DOHH2 (cell line): ENCODE measurements around the gene SLC25A30.
"Not testable (repeated sequence)": the region's sequence is repeated elsewhere in the genome, so short reads cannot be mapped to it uniquely, and the experiment has no call there.

ENCODE experiments used
- H3F3A ChIP-seq: fragments of 200-600 bp; sonication (generic), shearing (Covaris generic); 2 replicates; pipeline ENCODE4 v1.6.0; 2016; ENCODE audit warnings: antibody characterized with exemption, mild to moderate bottlenecking; ENCODE audit not compliant: control insufficient read depth, insufficient read depth
- H3K27ac ChIP-seq: fragments of 200-600 bp; sonication (generic); 2 replicates; pipeline ENCODE4 v1.5.1; 2014; ENCODE audit warnings: low read depth, mild to moderate bottlenecking, low read length, moderate library complexity
- H3K27me3 ChIP-seq: fragments of 200-600 bp; sonication (generic); 2 replicates; pipeline ENCODE4 v1.6.1; 2014; ENCODE audit warnings: mild to moderate bottlenecking, low read length, mixed read lengths; ENCODE audit not compliant: control insufficient read depth
- H3K36me3 ChIP-seq: fragments of 200-600 bp; sonication (generic); 2 replicates; pipeline ENCODE4 v1.6.1; 2014; ENCODE audit warnings: mild to moderate bottlenecking, low read length, moderate library complexity, mixed read lengths; ENCODE audit not compliant: control insufficient read depth
- H3K4me1 ChIP-seq: fragments of 200-600 bp; sonication (generic); 2 replicates; pipeline ENCODE4 v1.6.1; 2014; ENCODE audit warnings: mild to moderate bottlenecking, low read length, mixed read lengths; ENCODE audit not compliant: control insufficient read depth
- H3K4me2 ChIP-seq: fragments of 200-600 bp; sonication (generic); 2 replicates; pipeline ENCODE4 v1.6.0; 2014; ENCODE audit warnings: mild to moderate bottlenecking, low read length, moderate library complexity
- H3K4me3 ChIP-seq: fragments of 200-600 bp; sonication (generic); 2 replicates; pipeline ENCODE4 v1.5.1; 2014; ENCODE audit warnings: mild to moderate bottlenecking, low read length, mixed read lengths
- H3K79me2 ChIP-seq: fragments of 200-600 bp; sonication (generic); 2 replicates; pipeline ENCODE4 v1.6.1; 2014; ENCODE audit warnings: mild to moderate bottlenecking, low read length, mixed read lengths; ENCODE audit not compliant: control insufficient read depth
- H3K9me2 ChIP-seq: fragments of 200-600 bp; sonication (generic); replicated peaks from 2 replicates; pipeline ENCODE4 v1.6.1; 2014; ENCODE audit warnings: mild to moderate bottlenecking, low read length, mixed read lengths; ENCODE audit not compliant: control insufficient read depth
- H3K9me3 ChIP-seq: fragments of 200-600 bp; sonication (generic); 2 replicates; pipeline ENCODE4 v1.6.1; 2014; ENCODE audit warnings: antibody characterized with exemption, low read length, mixed read lengths; ENCODE audit not compliant: control insufficient read depth, insufficient read depth
- H4K20me1 ChIP-seq: fragments of 200-600 bp; sonication (generic); 2 replicates; pipeline ENCODE4 v1.6.0; 2014; ENCODE audit warnings: low read depth, mild to moderate bottlenecking, antibody characterized with exemption, low read length, moderate library complexity; ENCODE audit not compliant: control insufficient read depth, insufficient read depth
- EZH2phosphoT487 ChIP-seq: fragments of 200-600 bp; sonication (generic); IDR thresholded peaks from 2 replicates; pipeline ENCODE4 v1.6.1; 2017; ENCODE audit warnings: borderline replicate concordance, mild to moderate bottlenecking, antibody characterized with exemption, low read length, moderate library complexity, mixed read lengths
- TF ChIP-seq, protein P1 (sequence below): fragments of 200-600 bp; sonication (generic); IDR thresholded peaks from one replicate; pipeline ENCODE4 v1.5.1; 2014; ENCODE audit warnings: antibody characterized with exemption, mild to moderate bottlenecking, low read depth, low read length; ENCODE audit not compliant: poor library complexity, severe bottlenecking

Gene SLC25A30

GRCh38 chr13:45391926-45392325 is 26.2 kb downstream of the SLC25A30 start:
- TF ChIP-seq, protein P1, sequence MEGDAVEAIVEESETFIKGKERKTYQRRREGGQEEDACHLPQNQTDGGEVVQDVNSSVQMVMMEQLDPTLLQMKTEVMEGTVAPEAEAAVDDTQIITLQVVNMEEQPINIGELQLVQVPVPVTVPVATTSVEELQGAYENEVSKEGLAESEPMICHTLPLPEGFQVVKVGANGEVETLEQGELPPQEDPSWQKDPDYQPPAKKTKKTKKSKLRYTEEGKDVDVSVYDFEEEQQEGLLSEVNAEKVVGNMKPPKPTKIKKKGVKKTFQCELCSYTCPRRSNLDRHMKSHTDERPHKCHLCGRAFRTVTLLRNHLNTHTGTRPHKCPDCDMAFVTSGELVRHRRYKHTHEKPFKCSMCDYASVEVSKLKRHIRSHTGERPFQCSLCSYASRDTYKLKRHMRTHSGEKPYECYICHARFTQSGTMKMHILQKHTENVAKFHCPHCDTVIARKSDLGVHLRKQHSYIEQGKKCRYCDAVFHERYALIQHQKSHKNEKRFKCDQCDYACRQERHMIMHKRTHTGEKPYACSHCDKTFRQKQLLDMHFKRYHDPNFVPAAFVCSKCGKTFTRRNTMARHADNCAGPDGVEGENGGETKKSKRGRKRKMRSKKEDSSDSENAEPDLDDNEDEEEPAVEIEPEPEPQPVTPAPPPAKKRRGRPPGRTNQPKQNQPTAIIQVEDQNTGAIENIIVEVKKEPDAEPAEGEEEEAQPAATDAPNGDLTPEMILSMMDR, result no peak
- no peak for TF ChIP-seq EZH2phosphoT487
- Histone ChIP-seq H3K79me2 (no peaks in the 10 kb centered on the region), H3K27ac (no peak overlapping the region)

GRCh38 chr13:45391128-45391527 is 27.0 kb downstream of the SLC25A30 start:
- not testable (repeated sequence) for H3K27ac ChIP-seq, H3K36me3 ChIP-seq, H3K9me3 ChIP-seq, H3K79me2 ChIP-seq, H4K20me1 ChIP-seq, H3K4me2 ChIP-seq, H3K27me3 ChIP-seq, H3F3A ChIP-seq, H3K4me3 ChIP-seq, H3K9me2 ChIP-seq, H3K4me1 ChIP-seq

More at GRCh38 chr13:45391926-45392325, 26.2 kb downstream of the SLC25A30 start:
- H4K20me1 ChIP-seq, result no peaks in the 10 kb centered on the region
- no peaks in the 10 kb centered on the region for H3K9me3 ChIP-seq
- no peak overlapping the region for H3K4me3 ChIP-seq
- no peaks in the 10 kb centered on the region for H3K27me3 ChIP-seq
- H3K4me1 ChIP-seq, result no peaks in the 10 kb centered on the region
- no peaks in the 10 kb centered on the region for H3K36me3 ChIP-seq
- no peaks in the 10 kb centered on the region for H3K9me2 ChIP-seq
- H3F3A ChIP-seq, result no peaks in the 10 kb centered on the region
- no peak overlapping the region for H3K4me2 ChIP-seq

DNA sequence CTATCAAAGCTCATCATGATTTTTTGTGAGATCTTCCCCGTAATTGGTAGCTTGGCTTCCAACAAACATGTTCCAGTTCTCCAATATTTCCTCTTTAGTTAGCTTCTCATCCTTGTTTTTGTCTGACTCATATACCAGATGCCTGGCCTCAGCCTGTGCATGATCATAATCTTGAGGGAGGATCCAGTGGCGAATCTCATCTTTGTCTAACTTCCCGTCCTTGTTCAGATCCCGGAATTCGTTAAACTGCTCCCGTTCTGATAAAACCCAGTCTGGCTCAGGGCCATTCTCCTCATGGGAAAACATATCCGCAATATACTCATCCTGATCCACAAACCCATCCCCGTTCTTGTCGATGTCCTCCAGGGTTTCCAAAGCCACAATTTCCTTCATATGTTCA is 27.8 kb downstream of the SLC25A30 start:
- H3K4me3 ChIP-seq, H3K4me1 ChIP-seq, H3K9me3 ChIP-seq, H3K27ac ChIP-seq, H3K9me2 ChIP-seq, H3K27me3 ChIP-seq, H3K4me2 ChIP-seq, H4K20me1 ChIP-seq, H3K79me2 ChIP-seq, H3K36me3 ChIP-seq, H3F3A ChIP-seq: not testable (repeated sequence)

DNA sequence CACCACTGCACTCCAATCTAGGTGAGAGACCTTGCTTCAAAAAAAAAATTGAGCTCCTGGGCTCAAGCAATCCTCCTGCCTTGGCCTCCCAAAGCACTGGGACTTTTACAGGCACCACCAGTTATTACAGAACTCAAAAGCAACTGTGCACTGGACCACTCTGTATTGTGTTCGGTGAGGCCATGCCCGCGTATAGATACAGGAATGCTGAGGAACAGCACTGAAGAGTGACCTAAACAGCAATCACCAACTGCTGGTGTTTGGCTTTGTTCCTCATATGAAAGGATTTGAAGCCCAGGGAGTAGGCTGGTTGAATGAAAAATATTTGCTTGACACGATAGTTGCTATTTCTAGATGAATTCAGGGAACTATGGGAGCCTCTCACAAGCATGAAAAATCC is 29.5 kb downstream of the SLC25A30 start:
- H3K79me2 ChIP-seq, result no peaks in the 10 kb centered on the region
- H3K27ac ChIP-seq, result no peak overlapping the region

GRCh38 chr13:45386892-45387575 is 31.1 kb downstream of the SLC25A30 start:
- H3K4me2 ChIP-seq, H3K4me3 ChIP-seq, H3K9me3 ChIP-seq, H3K4me1 ChIP-seq, H3K27me3 ChIP-seq, H3F3A ChIP-seq, H3K27ac ChIP-seq, H3K36me3 ChIP-seq, H3K9me2 ChIP-seq, H3K79me2 ChIP-seq, H4K20me1 ChIP-seq: not testable (repeated sequence)

More for the DNA sequence above, 29.5 kb downstream of the SLC25A30 start:
- TF ChIP-seq, protein P1, result no peak
- no peak for TF ChIP-seq EZH2phosphoT487
- H3K4me3 ChIP-seq, result no peak overlapping the region
- no peaks in the 10 kb centered on the region for H3K9me3 ChIP-seq
- no peaks in the 10 kb centered on the region for H3K4me1 ChIP-seq
- H3K4me2 ChIP-seq, result no peak overlapping the region
- H3K36me3 ChIP-seq, result no peaks in the 10 kb centered on the region
- H4K20me1 ChIP-seq, result no peaks in the 10 kb centered on the region
- H3F3A ChIP-seq, result no peaks in the 10 kb centered on the region
- H3K9me2 ChIP-seq, result no peaks in the 10 kb centered on the region
- no peaks in the 10 kb centered on the region for H3K27me3 ChIP-seq
